ENCODE data around the gene CD99.

GRCh38 chrX:2694914-2695267, 3.8 kb downstream of the CD99 start:
- TF ChIP-seq CTCF (IDR thresholded peaks at IDR 0.05) (no peak), POLR2A (IDR thresholded peaks at IDR 0.05) (no peak), EP300 (IDR thresholded peaks at IDR 0.05) (no peak)
